NCI-H146 treated with DMSO at 0.1 percent for 48 hours (cell line): ENCODE data around the gene NUP62.
A peak's percentile ranks its signal among the peaks of the same experiment; 100 is the strongest.
"Not testable (repeated sequence)": the region's sequence is repeated elsewhere in the genome, so short reads cannot be mapped to it uniquely, and the experiment has no call there.

ENCODE experiments used
- DNase-seq: peaks from one replicate; lab custom pipeline; 2025; ENCODE audit not compliant: unreplicated experiment; lab: John Stamatoyannopoulos, UW

NUP62 gene, protein sequence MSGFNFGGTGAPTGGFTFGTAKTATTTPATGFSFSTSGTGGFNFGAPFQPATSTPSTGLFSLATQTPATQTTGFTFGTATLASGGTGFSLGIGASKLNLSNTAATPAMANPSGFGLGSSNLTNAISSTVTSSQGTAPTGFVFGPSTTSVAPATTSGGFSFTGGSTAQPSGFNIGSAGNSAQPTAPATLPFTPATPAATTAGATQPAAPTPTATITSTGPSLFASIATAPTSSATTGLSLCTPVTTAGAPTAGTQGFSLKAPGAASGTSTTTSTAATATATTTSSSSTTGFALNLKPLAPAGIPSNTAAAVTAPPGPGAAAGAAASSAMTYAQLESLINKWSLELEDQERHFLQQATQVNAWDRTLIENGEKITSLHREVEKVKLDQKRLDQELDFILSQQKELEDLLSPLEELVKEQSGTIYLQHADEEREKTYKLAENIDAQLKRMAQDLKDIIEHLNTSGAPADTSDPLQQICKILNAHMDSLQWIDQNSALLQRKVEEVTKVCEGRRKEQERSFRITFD

DNA sequence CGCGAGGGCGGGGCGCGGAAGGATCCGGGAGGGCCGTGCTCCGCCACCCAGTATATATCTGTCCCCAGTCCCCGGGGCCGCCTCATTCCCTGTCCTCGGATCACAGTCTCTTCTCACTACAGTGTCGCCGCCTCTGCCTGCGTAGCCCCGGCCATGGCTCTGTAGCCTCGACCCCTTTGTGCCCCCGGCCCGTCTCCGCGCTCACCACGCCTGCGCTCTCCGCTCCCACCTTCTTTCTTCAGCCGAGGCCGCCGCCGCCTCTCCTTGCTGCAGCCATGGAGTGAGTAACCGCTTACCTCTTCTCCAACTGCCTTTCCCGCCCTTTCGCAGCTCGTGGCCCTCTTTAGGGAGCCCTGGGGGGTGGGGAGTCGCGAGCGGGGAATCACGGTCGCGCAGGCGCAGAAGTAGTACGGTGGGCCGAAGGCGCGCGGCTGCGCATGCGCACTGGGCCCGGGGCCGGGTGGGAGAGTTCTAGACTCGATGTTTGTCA lies at the start of gene NUP62, which contains the start of gene ATF5:
Gene NUP62, minus strand, starts transcription at position 384 of the 490 bp plus-strand sequence. CDS start 19,697 bp downstream, outside the sequence.
Gene ATF5, plus strand, starts transcription at position 85 of the 490 bp plus-strand sequence. CDS start 1,646 bp downstream, outside the sequence.
- DNase-seq = peak; percentile 95

DNA sequence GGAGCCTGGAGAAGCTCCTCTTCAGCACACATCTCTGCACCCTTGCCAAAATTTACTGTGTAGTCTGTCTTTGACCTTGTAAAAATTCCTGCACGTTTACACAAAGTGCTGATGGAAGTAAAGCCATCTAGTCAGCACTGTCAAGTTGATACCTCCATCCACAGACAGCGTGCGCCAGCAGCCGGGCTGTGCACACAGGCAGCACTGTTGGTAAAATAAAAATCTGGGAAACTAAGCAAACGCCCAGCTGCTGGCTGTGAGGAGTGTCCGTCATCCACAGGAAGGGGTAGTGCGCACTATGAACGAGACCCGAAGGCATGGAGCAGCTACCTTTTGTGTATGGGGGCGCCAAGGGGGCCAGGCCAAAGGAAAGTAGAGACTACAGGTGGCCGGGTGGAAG lies 49.0 kb upstream of the NUP62 start:
- no peak for DNase-seq

DNA sequence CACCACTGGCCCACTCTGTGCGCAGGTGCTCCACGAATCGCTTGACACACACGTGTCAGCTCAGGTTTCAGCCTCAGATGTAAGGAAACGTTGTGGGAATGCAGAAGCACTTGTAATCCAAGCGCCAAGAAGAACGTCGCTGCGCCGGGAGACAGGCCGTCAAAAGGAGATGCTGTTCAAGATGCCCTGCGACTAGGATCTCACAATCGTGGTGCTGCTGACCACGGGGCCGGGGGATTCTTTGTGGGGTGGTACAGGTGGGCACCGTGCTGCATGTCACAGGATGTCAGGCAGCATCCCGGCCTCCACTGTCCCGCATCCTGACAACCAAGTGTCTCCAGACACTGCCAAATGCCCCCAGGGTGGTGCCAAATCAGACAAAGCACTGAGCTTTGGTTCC lies 48.6 kb upstream of the NUP62 start:
- DNase-seq = no peak

DNA sequence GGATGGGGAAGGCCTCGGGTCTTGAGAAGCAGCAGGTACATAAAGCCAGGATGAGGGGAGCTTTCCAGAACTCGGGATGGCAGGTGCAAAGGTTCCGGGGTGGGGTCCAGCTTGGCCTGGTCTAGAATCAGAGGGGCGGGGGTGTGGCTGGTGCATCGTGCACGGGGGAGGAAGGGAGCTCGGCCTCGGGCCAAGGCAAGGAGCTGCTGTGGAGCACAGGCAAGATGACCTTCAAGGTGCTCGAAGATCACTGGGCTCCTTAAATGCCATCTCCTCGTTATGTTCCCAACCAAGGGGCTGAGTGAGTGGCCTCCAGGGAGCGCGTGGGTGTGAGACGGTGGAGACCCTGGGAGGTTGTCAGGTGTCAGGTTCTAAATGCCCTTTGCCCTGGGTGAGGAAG lies 47.8 kb upstream of the NUP62 start:
- DNase-seq = no peak

DNA sequence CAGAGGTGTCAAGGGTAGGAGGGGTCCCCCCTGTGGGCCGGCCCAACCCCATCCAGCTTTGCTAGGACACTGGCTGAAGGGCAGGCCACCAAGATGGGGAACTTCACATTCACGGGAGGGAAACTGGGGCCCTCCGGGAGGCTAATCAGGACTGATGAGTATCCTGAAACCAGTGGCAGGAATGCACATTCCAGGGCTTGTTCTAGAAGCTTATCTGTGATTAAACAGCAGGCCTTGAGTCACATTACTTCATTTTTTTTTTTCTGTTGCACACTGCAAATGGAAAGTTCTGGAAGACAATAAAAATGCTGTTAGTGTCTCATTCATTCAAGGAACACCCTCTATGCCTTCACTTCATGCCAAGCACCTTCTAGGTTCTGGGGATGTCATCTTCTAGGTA lies 47.2 kb upstream of the NUP62 start:
- DNase-seq = no peak

DNA sequence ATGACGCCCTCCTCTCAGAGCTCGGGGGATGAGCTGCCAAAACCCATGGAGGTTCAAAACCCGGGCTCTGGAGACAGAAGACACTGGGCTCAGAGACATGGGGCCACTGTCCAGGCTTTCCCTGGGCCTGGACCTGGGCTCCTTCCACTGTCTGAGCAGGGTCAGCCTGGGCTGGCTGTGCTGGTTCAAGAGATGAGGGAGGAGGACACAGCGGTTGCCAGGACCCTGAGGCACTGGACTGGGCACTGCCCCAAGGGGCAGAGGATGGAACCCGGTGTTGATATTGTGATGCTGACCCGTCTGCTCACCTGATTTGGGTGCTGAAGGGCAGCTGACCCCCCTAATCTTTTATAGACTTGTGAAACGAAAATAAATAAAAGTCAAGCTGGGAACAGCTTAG lies 45.7 kb upstream of the NUP62 start:
- DNase-seq = no peak

DNA sequence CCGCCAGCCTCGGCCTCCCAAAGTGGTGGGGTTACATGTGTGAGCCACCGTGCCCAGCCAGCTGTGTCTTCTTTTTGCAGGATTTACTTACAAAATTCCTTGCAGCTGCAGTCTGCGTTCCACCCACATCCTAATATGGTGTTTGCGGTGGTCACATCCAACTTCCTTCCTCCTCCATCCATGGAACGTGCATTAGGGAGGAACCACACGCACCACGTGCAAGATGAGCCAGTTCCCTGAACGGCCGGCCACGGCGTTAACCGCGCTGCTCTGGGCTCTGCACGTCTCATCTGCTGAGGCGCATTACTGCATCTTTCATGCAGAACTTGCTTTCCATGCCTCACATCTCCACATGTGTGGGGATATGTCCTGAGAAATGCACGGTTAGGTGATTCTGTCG lies 44.7 kb upstream of the NUP62 start:
- no peak for DNase-seq

DNA sequence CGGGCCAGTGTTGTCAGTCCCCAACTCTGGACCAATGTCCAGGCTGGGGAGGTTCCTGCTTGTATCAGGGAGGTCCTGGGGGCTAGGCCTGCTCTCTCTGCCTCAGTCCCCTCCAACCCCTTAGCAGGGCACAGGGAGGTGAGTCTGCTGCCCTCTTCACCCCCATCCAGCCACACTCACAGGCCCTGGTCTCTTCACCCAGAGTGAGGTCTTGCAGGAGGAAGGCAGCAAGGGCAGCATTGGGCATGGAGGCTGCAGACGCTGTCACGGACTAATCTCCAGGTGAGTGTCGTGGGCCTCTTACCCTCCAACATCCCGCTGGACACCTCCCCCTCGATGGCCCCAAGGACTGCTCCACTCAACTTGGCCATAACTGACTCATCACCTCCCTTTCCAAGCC lies 43.5 kb upstream of the NUP62 start:
- DNase-seq = no peak

DNA sequence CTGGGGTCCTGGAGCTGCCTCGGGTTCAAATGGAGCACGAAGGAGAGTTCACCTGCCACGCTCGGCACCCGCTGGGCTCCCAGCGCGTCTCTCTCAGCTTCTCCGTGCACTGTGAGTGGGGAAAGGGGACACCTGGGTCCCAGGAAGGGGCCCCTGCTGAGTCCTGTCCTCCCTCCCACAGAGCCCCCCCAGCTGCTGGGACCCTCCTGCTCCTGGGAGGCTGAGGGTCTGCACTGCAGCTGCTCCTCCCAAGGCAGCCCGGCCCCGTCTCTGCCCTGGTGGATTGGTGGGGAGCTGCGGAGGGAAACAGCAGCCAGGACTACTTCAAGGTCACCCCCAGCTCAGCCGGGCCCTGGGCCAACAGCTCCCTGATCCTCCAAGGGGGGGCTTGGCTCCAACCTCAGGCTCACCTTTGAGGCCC lies 42.7 kb upstream of the NUP62 start:
- DNase-seq = no peak

DNA sequence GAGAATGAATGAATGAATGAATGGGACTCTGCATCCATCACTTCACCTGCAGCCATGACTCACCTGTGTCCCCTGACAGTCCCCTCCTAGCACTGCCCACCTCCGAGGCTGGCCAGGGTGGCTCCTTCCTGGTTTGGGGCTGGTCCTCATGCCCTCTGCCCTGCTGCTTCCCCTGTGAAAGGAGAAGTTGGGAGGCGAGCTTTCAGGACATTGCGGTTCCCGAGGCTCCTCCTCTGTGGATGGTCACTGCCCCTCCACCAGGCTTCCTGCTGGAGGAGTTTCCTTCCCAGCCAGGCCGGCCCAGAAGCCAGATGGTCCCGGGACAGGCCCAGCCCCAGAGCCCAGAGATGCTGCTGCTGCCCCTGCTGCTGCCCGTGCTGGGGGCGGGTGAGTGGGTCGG lies 40.1 kb upstream of the NUP62 start:
- DNase-seq = not testable (repeated sequence)

DNA sequence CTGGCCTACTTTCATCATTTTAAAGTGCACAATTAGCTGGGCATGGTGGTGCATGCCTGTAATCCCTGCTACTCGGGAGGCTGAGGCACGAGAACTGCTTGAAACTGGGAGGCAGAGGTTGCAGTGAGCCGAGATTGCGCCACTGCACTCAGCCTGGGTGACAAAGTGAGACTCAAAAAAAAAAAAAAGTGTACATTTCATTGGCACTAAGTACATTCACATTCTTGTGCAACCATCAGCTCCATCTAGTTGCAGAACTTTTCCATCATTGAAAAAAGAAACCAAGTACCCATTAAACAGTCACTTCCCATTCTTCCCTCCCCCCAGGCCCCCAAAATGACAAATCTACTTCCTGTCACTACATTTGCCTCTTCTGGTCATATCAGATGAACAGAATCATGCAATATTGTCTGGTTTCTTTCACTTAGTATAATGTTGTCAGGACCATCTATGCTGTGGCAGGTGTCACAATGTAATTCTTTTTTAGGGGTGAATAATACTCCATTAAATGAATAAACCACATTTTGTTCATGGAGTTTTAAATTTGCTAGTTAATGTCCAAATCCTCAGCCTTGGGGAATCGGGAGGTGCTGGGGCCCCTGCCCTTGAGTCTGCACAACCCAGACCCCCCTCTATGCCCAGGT lies 39.1 kb upstream of the NUP62 start:
- DNase-seq = no peak

DNA sequence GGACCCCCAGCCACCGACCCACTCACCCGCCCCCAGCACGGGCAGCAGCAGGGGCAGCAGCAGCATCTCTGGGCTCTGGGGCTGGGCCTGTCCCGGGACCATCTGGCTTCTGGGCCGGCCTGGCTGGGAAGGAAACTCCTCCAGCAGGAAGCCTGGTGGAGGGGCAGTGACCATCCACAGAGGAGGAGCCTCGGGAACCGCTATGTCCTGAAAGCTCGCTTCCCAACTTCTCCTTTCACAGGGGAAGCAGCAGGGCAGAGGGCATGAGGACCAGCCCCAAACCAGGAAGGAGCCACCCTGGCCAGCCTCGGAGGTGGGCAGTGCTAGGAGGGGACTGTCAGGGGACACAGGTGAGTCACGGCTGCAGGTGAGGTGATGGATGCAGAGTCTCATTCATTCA lies 31.7 kb upstream of the NUP62 start, which contains the start of gene SIGLEC11:
Gene SIGLEC11, minus strand, starts transcription at position 193 of the 400 bp plus-strand sequence. Its CDS starts 91 bp downstream, at position 102.
- DNase-seq = not testable (repeated sequence)

DNA sequence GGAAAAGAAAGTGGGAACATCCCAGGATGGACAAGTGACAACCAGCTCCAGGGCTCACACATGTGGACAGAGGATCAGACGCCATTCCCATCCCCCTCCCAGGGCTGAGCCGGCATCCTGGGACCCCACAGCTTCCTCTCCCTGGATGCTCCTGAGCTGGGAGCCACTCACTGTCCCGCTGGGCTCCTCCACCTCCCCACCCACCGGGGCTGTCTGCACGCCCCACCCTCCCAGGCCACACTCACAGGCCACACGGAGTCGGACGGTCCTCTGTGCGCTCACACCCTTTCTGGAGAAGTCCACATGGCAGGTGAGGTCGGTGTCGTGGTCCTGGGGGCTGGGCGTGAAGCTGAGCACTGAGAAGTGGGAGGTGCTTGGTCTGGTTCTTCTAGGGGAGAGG lies 30.6 kb upstream of the NUP62 start:
- not testable (repeated sequence) for DNase-seq

DNA sequence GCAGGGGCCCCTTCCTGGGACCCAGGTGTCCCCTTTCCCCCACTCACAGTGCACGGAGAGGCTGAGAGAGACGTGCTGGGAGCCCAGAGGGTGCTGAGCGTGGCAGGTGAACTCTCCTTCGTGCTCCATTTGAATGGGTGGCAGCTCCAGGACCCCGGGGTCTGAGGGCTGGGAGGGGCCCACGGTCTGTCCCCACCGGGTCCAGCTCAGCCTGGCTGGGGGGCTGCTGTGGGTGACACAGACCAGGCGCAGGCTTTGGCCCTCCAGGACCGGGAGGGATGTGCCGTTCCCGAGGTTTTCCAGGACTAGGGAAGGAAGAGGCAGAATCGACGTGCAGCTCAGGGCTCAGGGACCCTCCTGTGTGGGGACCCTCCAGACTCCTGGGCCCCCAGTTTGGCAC lies 29.3 kb upstream of the NUP62 start:
- not testable (repeated sequence) for DNase-seq

DNA sequence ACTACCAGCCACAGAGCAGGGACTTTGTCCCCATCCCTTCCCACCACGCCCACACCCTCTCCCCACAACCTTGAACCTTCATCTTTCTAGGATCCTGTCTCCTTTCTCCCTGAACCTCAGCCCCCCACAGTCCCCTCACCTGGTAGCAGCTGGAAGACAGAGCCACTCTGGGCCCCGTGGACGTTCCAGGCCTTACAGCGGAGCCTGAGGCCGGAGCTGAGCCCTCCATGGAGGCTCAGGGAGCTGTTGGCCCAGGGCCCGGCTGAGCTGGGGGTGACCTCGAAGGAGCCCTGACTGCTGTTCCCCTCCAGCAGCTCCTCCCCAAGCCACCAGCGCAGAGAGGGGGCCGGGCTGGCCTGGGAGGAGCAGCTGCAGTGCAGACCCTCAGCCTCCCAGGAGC lies 28.8 kb upstream of the NUP62 start:
- not testable (repeated sequence) for DNase-seq

DNA sequence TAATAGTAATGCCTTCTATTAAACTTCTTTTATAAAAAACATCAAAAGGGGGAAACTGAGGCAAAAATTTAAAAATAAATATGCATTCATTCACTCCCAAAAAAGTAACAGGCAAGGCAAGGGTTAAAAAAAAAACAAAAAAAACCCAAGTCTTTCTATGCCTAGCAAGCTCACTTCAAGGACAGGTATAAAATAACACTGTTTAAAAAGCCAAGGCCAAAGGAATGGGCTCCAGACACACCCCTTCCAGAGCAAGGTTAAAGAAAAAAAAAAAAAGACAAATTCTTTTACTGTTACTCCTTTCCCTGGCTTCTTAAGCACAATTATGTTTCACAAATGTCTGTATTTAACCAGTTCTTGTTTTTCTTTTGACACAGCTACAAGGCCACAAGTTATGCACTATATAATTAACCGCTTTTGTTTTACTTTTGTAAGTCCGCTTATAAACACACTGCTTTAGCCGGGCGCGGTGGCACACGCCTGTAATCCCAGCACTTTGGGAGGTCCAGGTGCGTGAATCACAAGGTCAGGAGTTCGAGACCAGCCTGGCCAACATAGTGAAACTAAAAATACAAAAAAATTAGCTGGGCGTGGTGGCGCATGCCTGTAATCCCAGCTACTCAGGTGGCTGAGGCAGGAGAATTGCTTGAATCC lies 28.1 kb upstream of the NUP62 start:
- DNase-seq = no peak

DNA sequence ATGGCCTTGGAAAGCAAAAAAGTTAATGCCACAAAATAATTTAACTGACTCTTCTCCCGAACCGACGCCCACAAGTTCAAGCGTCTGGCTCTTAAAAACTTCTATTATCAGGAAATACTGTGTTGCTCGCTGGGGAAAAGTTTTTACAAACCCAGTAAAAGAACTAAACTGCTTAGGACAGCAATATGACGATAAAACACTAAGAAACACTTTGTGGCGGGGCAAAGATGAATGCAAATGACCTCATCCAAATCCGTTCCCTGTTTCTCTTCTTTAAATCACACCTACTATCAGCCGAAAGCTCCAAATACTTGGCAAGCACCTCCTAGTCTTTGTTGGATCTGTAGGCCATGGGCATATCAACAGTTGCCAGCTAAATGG lies 26.8 kb upstream of the NUP62 start:
- DNase-seq = no peak

DNA sequence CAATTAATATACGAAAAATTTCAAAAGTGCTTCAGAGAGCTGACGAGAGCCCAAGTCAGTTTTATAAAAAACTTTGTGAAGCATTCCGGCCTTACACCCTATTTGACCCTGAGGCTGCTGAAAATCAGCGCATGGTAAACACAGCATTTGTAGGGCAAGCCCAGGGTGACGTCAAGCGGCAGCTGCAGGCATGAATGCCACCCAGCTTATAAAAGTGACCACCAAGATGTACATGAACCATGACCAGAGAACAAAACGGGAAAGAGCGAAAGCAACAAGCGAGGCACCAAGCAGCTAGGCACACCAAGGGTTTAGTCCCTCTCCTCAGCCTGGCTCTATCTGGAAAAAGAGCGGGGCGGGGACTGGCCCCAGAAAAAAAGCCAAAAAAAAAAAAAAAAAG lies 25.6 kb upstream of the NUP62 start:
- peak; percentile 36 for DNase-seq

DNA sequence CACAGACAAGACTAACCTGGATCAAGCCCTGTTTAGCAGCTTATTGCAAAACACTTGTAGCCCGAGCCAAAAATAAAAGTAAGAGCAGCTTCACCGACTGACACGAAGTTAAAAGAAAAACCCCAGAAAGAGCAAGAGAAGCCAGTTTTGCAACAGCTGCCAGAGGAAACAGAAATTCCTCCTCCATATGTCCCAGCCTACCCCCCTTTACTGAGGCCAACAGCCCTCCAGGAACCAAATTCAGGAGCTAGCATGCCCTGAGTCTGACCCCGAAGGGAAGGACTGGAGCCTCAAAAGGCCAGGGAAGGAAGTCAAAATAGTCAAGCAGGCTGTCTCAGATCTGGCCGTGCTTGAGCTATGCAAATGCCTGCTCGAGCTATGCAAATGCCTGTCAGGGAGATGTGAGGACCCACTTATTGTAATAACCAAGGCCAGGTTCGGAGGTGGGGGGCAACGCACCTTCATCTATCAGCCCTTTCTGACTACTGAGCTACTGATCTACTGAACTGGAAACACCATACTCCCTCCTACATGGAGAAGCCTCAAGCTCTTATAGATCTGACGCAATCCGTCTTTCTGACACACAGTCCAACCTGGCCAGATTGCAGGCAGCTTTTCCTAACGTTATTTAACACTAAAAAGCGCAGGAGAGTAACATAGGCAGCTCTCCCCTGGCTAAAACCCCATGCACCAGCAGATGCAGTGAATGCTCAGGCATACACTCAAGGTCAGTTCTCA lies 25.0 kb upstream of the NUP62 start:
- no peak for DNase-seq

DNA sequence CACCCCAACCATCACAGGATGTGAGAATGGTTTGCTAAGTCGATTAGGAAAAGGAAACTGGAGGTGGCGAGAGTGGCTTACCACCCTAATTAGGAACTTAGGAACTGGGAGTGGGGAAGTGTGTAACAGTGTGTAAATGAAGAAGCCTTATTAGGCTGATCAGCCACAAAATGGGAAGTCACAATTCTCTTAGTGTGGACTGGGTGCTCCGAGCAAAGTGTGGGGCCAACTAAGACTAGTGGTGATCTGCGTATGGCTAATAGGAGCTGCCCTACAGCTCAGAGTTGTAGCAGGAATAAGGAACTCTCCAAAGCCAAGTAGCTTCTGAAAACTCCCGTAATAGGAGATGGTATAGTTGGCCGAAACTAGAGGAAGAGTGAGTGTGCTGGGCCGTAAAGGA lies 24.1 kb upstream of the NUP62 start:
- no peak for DNase-seq

DNA sequence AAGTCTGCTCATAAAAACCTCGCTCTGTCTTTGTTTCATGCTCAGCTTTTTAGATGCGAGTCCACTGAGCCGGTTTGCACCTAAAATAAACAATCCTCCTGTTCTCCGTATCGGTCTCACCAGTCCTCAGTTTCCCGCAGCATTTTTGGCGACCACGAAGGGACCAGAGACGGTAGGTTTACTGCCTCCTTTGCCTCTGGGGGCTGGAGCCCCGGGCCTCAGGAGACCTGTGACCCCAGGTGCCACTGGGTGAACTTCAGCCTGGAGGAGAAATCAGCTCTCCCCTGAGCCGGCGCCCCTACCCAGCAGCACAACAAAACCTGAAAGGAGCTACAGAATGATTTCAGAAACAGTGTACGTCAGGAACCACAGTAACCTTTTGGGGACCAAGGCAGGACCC lies 23.6 kb upstream of the NUP62 start:
- DNase-seq = no peak
